Stomach smooth muscle (tissue), 2 donors: ENCODE data around the gene ANKRD42.
A peak's percentile ranks its signal among the peaks of the same experiment; 100 is the strongest.

ENCODE experiments used
- H3K27ac ChIP-seq: one replicate; pipeline ENCODE4 v1.7.0; 2013; ENCODE audit warnings: mild to moderate bottlenecking, low read length, inconsistent platforms
- H3K27me3 ChIP-seq, 2 donors: one replicate each; pipeline ENCODE4 v1.7.0; 2013; ENCODE audit warnings: low read length in 2 of 2; ENCODE audit not compliant: insufficient read depth in 2 of 2, control insufficient read depth in 1 of 2
- H3K36me3 ChIP-seq, 2 donors: one replicate each; pipeline ENCODE4 v1.7.0; 2013; ENCODE audit warnings: low read length in 2 of 2; ENCODE audit not compliant: control insufficient read depth in 2 of 2, insufficient read depth in 2 of 2
- H3K4me1 ChIP-seq: one replicate; pipeline ENCODE4 v1.7.0; 2013; ENCODE audit warnings: low read length; ENCODE audit not compliant: control insufficient read depth, insufficient read depth
- H3K4me3 ChIP-seq, 2 donors: one replicate each; pipeline ENCODE4 v1.7.0; 2013; ENCODE audit warnings: low read length in 2 of 2
- H3K9ac ChIP-seq, 2 donors: one replicate each; pipeline ENCODE4 v1.7.0; 2013; ENCODE audit warnings: low read length in 2 of 2, mild to moderate bottlenecking in 1 of 2
- H3K9me3 ChIP-seq, 2 donors: one replicate each; pipeline ENCODE4 v1.7.0; 2013; ENCODE audit warnings: low read length in 2 of 2; ENCODE audit not compliant: control insufficient read depth in 2 of 2
- donor health status: healthy.
- donor health status: Pancreatic carcinoma.

The ANKRD42 gene

DNA sequence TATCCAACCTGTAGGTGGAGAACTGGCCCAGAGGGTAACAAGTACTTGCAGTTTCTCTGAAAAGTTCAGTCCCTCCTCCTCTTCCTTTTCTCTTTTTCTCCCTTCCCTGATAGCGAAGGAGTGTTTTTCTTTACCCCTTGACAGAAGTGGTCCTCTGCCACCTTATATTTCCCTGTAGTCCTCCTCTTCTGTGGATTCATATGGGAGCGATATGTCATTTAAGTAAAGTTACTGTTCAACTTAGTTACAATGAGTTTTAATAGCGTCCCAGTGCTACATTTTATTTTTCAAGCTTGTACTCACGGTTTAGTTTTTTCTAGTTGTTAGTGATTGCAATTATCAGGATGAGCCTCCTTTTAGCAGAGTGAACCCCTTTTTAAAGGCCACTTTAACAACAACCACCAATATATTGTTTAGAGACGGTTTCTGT is 35.1 kb upstream of the ANKRD42 start:
- H3K4me3 ChIP-seq = peak overlapping the region; percentile 96 to 98
- peak overlapping the region; percentile 97 to 99 for H3K9ac ChIP-seq
- no peaks in the 10 kb centered on the region for H3K9me3 ChIP-seq
- no peaks in the 10 kb centered on the region for H3K27me3 ChIP-seq
- H3K27ac ChIP-seq = peak overlapping the region; percentile 99
- H3K4me1 ChIP-seq = no peaks in the 10 kb centered on the region
- H3K36me3 ChIP-seq = no peaks in the 10 kb centered on the region

DNA sequence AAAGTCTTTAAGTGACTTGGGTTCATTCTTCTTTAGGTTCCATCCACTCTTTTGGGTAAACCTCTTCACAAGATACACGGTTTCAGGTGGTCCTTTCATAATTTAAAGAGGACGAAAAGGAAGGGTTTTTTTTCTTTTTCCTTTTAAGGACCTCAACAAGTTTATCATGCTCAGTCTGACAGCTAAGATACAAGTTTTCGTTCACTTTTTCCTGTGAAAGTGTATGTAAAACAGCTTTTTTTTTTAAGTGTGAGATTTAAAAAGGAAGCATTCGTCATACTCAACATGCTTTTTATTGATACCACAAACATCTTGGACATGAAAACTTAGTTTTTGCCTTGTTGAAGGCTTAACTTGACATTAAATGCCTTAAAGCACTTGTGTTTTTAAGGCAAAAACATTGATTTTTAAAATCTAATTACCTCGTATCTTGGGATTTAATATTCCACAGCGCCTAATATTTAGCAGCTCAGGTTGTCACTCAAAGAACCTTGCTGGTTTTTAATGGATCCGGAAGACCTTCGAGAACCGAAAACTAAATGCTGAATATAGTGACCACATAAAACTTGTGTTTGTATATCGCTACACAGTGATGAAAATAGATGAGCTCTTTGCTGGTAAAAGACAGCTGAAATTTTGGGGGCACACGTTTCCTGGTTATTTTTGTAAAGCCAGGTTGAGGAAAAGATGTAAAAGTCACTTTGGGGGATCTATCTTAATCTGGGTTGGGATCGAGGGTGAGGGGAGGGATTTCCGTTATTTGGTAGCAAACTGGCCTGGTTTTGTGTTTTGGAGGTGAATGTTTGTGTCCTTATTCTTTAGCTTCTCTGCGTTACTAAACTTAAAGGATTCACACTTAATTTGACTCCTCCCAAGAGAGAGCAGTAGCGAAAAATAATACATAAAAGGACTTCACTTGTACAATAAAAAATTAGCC is 34.3 kb upstream of the ANKRD42 start:
- Histone ChIP-seq H3K9ac (peak overlapping the region; percentile 1 to 97), H3K27ac (no peak overlapping the region), H3K27me3 (no peaks in the 10 kb centered on the region), H3K4me1 (no peaks in the 10 kb centered on the region), H3K4me3 (peak overlapping the region; percentile 96 to 98), H3K9me3 (no peaks in the 10 kb centered on the region), H3K36me3 (no peaks in the 10 kb centered on the region)

- peak overlapping the region in 1 of 2 donors; percentile 97 for H3K9ac ChIP-seq
- no peak overlapping the region for H3K27ac ChIP-seq
- no peaks in the 10 kb centered on the region for H3K27me3 ChIP-seq
- no peaks in the 10 kb centered on the region for H3K9me3 ChIP-seq
- H3K4me1 ChIP-seq = no peaks in the 10 kb centered on the region
- peak overlapping the region; percentile 96 to 98 for H3K4me3 ChIP-seq
- H3K36me3 ChIP-seq = peaks cover 6 to 7% of the 10 kb centered on the region in 2 donors
Measured at GRCh38 chr11:83159902-83160865, 33.3 kb upstream of the ANKRD42 start.

GRCh38 chr11:83161610-83162199 is 31.8 kb upstream of the ANKRD42 start:
- Histone ChIP-seq H3K27me3 (no peaks in the 10 kb centered on the region), H3K36me3 (peaks cover 18 to 19% of the 10 kb centered on the region in 2 donors), H3K9ac (no peak overlapping the region), H3K4me3 (no peak overlapping the region), H3K27ac (no peak overlapping the region), H3K9me3 (no peaks in the 10 kb centered on the region), H3K4me1 (no peaks in the 10 kb centered on the region)

GRCh38 chr11:83162377-83162776 is 31.1 kb upstream of the ANKRD42 start:
- no peak overlapping the region for H3K27ac ChIP-seq
- no peak overlapping the region for H3K9ac ChIP-seq
- peaks cover 22% of the 10 kb centered on the region in 2 donors for H3K36me3 ChIP-seq
- no peaks in the 10 kb centered on the region for H3K27me3 ChIP-seq
- no peaks in the 10 kb centered on the region for H3K4me1 ChIP-seq
- no peak overlapping the region for H3K4me3 ChIP-seq
- no peaks in the 10 kb centered on the region for H3K9me3 ChIP-seq

DNA sequence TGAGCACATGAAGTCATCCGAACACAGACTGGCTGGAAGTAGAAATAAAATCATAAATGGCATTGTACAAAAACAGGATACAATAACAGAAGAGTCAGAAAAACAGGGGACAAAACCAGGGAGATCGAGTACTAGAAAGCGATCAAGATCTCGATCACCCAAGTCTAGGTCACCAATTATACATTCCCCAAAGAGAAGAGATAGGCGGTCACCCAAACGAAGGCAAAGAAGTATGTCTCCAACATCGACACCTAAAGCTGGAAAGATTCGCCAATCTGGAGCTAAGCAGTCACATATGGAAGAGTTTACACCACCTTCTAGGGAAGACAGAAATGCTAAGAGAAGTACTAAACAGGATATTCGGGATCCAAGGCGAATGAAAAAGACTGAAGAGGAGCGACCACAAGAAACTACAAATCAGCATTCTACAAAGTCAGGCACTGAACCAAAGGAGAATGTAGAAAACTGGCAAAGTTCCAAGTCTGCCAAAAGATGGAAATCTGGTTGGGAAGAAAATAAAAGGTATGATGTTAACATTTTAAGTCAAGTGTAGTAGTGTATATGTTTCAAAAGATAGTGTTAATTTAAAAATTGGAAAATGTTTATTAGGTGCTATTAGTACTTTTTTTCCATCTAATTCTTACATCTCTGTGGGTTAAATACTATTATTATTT is 27.2 kb upstream of the ANKRD42 start:
- peaks cover 6% of the 10 kb centered on the region for H3K4me1 ChIP-seq
- no peaks in the 10 kb centered on the region for H3K9me3 ChIP-seq
- H3K9ac ChIP-seq = no peak overlapping the region
- H3K27ac ChIP-seq = no peak overlapping the region
- H3K36me3 ChIP-seq = peaks cover 42 to 45% of the 10 kb centered on the region in 2 donors
- H3K27me3 ChIP-seq = no peaks in the 10 kb centered on the region
- H3K4me3 ChIP-seq = no peak overlapping the region

GRCh38 chr11:83168756-83169155 is 24.8 kb upstream of the ANKRD42 start:
- Histone ChIP-seq H3K9ac (no peak overlapping the region), H3K4me3 (no peak overlapping the region), H3K9me3 (no peaks in the 10 kb centered on the region), H3K27me3 (no peaks in the 10 kb centered on the region), H3K4me1 (peaks cover 8% of the 10 kb centered on the region), H3K27ac (no peak overlapping the region), H3K36me3 (peaks cover 42 to 45% of the 10 kb centered on the region in 2 donors)

DNA sequence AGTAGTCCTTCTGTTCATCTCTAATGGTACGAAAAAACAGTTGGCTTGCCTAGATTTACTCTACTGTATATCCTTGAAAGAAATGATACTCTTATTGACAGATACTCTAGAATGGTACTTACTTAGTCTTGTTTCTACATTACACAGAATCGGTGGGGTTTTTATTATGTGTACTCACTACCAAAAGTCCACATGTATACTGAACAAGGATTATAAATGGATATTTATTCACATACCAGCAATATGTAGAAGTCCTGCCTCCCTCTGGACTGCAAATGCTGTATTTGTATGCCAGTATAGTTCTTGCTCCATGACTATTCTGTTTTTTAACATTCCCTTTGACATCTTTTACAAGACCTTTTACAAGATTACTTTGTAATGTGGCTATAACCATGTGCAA is 22.6 kb upstream of the ANKRD42 start:
- Histone ChIP-seq H3K9ac (no peak overlapping the region), H3K4me1 (peaks cover 11% of the 10 kb centered on the region), H3K36me3 (peaks cover 32 to 33% of the 10 kb centered on the region in 2 donors), H3K27me3 (no peaks in the 10 kb centered on the region), H3K4me3 (peak overlapping the region; percentile 44 to 55), H3K27ac (no peak overlapping the region), H3K9me3 (no peaks in the 10 kb centered on the region)

- Histone ChIP-seq H3K27ac (no peak overlapping the region), H3K4me1 (peaks cover 11% of the 10 kb centered on the region), H3K9me3 (no peaks in the 10 kb centered on the region), H3K36me3 (peaks cover 21 to 22% of the 10 kb centered on the region in 2 donors), H3K9ac (no peak overlapping the region), H3K4me3 (no peak overlapping the region), H3K27me3 (no peaks in the 10 kb centered on the region)
Measured at GRCh38 chr11:83172551-83172950, 21.0 kb upstream of the ANKRD42 start.

DNA sequence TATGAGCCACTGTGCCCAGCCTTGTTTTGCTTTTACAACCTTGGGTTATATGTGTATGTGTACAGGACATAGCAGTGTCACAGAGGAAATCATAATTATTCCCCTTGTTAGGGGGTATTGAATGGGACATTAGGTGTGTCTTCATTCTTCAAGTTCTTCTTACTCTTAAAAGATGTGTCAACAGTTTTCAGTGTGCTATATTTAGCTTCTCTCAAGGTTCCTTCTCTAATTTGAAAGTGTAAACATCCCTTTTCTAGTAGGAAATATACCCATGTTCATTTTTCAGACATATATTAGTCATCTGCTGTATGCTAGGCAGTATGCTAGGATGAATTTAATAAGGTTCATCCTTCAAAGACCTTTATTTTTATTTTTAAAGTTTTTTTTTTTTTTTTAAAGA is 19.5 kb upstream of the ANKRD42 start:
- Histone ChIP-seq H3K4me3 (no peak overlapping the region), H3K9me3 (no peaks in the 10 kb centered on the region), H3K36me3 (peaks cover 7 to 8% of the 10 kb centered on the region in 2 donors), H3K9ac (no peak overlapping the region), H3K4me1 (peaks cover 11% of the 10 kb centered on the region), H3K27ac (no peak overlapping the region), H3K27me3 (no peaks in the 10 kb centered on the region)
